CD14-positive monocyte (primary cell): Measurements from ENCODE around the gene ZNF549. TPM values are rescaled to one million over a fixed set of nuclear protein-coding genes. Genes with fewer than 3 reads are reported as not detected.

ENCODE experiments used
- DNase-seq, 3 donors: peaks; one replicate each; pipeline ENCODE4 v3.0.0-alpha.2; 2011 to 2022
- H2AFZ ChIP-seq: 2 replicates; pipeline ENCODE4 v1.6.0; 2012; ENCODE audit warnings: mild to moderate bottlenecking, low read depth, low read length, inconsistent platforms; ENCODE audit not compliant: insufficient read depth, poor library complexity, severe bottlenecking
- H3K27ac ChIP-seq, 2 donors: 1 replicate in 1 of 2; 2 replicates in 1 of 2; pipeline ENCODE4 v1.5.1; 2012 to 2013; ENCODE audit warnings: low read length in 2 of 2, control low read depth in 1 of 2, inconsistent platforms in 1 of 2, low read depth in 1 of 2, mild to moderate bottlenecking in 1 of 2
- H3K27me3 ChIP-seq, 2 donors: one replicate each; pipeline versions ENCODE4 v1.6.0 to v1.6.1; 2011 to 2013; ENCODE audit warnings: low read length in 2 of 2; ENCODE audit not compliant: control insufficient read depth in 2 of 2, insufficient read depth in 2 of 2
- H3K36me3 ChIP-seq, 2 donors: replicated peaks in 1 of 2; 1 replicate in 1 of 2; 2 replicates in 1 of 2; pipeline versions ENCODE4 v1.5.1 to v1.6.1; 2012 to 2013; ENCODE audit warnings: low read length in 2 of 2, control low read depth in 1 of 2, inconsistent platforms in 1 of 2, mild to moderate bottlenecking in 1 of 2; ENCODE audit not compliant: insufficient read depth in 2 of 2, control insufficient read depth in 1 of 2
- H3K4me1 ChIP-seq, 2 donors: 1 replicate in 1 of 2; 2 replicates in 1 of 2; pipeline versions ENCODE4 v1.5.1 to v1.6.1; 2012 to 2013; ENCODE audit warnings: low read length in 2 of 2, control low read depth in 1 of 2, inconsistent platforms in 1 of 2, mild to moderate bottlenecking in 1 of 2, moderate library complexity in 1 of 2; ENCODE audit not compliant: insufficient read depth in 2 of 2, control insufficient read depth in 1 of 2
- H3K4me2 ChIP-seq: replicated peaks from 2 replicates; pipeline ENCODE3; 2012; ENCODE audit warnings: low read length, moderate library complexity, mild to moderate bottlenecking; ENCODE audit not compliant: poor library complexity, severe bottlenecking; ENCODE audit errors: extremely low read depth
- H3K4me3 ChIP-seq, 3 experiments: fragments of 200-600 bp in 1 of 3; sonication (generic) in 1 of 3; replicated peaks in 1 of 3; 1 replicate in 2 of 3; 2 replicates in 1 of 3; pipeline ENCODE4 v1.5.1; 2011 to 2013; ENCODE audit warnings: low read length in 3 of 3, mild to moderate bottlenecking in 3 of 3, control low read depth in 2 of 3, low read depth in 2 of 3, inconsistent platforms in 1 of 3, moderate library complexity in 1 of 3
- H3K79me2 ChIP-seq: 2 replicates; pipeline ENCODE4 v1.6.0; 2012; ENCODE audit warnings: mild to moderate bottlenecking, control low read depth, inconsistent platforms, low read length, moderate library complexity; ENCODE audit not compliant: insufficient read depth
- H3K9ac ChIP-seq: 2 replicates; pipeline ENCODE4 v1.6.0; 2017; ENCODE audit warnings: low read length, mild to moderate bottlenecking; ENCODE audit not compliant: insufficient read depth, poor library complexity, severe bottlenecking
- H3K9me3 ChIP-seq, 2 donors: replicated peaks in 1 of 2; 1 replicate in 1 of 2; 2 replicates in 1 of 2; pipeline versions ENCODE4 v1.5.1 to v1.6.1; 2012 to 2013; ENCODE audit warnings: low read length in 2 of 2, control low read depth in 1 of 2; ENCODE audit not compliant: control insufficient read depth in 1 of 2, insufficient read depth in 1 of 2
- H4K20me1 ChIP-seq: 2 replicates; pipeline ENCODE4 v1.6.0; 2012; ENCODE audit warnings: mild to moderate bottlenecking, low read length, control low read depth, moderate library complexity; ENCODE audit not compliant: insufficient read depth
- H3K27ac Mint-ChIP-seq, 7 donors: one replicate each; pipeline ENCODE4 v1.8.0; 2020; ENCODE audit warnings: mild to moderate bottlenecking in 7 of 7, mixed read lengths in 7 of 7, moderate library complexity in 6 of 7, inconsistent platforms in 2 of 7
- H3K27me3 Mint-ChIP-seq, 3 donors: one replicate each; pipeline ENCODE4 v1.8.0; 2021 to 2022; ENCODE audit warnings: low read depth in 3 of 3, mild to moderate bottlenecking in 3 of 3, mixed read lengths in 3 of 3, moderate library complexity in 3 of 3, inconsistent platforms in 1 of 3
- H3K36me3 Mint-ChIP-seq, 2 donors: one replicate each; pipeline ENCODE4 v1.8.0; 2020; ENCODE audit warnings: mixed read lengths in 2 of 2, inconsistent platforms in 1 of 2, mild to moderate bottlenecking in 1 of 2
- H3K4me1 Mint-ChIP-seq: one replicate; pipeline ENCODE4 v1.8.0; 2020; ENCODE audit warnings: mild to moderate bottlenecking, mixed read lengths
- H3K4me3 Mint-ChIP-seq, 2 donors: one replicate each; pipeline ENCODE4 v1.8.0; 2020; ENCODE audit warnings: mild to moderate bottlenecking in 2 of 2, mixed read lengths in 2 of 2, moderate library complexity in 1 of 2
- H3K9me3 Mint-ChIP-seq, 7 donors: one replicate each; pipeline ENCODE4 v1.8.0; 2020 to 2022; ENCODE audit warnings: mixed read lengths in 7 of 7, mild to moderate bottlenecking in 6 of 7, moderate library complexity in 6 of 7, inconsistent platforms in 2 of 7
- CTCF ChIP-seq: fragments of 200-600 bp; IDR thresholded peaks from one replicate; pipeline ENCODE4 v1.8.0; 2022; ENCODE audit warnings: antibody characterized with exemption, mild to moderate bottlenecking
- WGBS: methylation state at CpG from one replicate; pipeline ENCODE4 v1.1.5; 2013; ENCODE audit warnings: missing lambda C conversion rate; ENCODE audit not compliant: insufficient coverage; 5-methylcytosine and 5-hydroxymethylcytosine counted together
- intact Hi-C, 2 donors: fragments of 100-400 bp; cut with micrococcal nuclease; formaldehyde crosslinking; loops; one replicate each; pipeline versions ENCODE4 v1.15.0 to v1.15.1; 2023
- polyA plus RNA-seq, 3 donors: library from polyadenylated mRNA; depleted of rRNA in 1 of 3; unstranded in 2 of 3; stranded (reverse) in 1 of 3; fragments of 300-500 nt in 2 of 3; fragments of >200 nt in 1 of 3; fragmentation: Illumina TruSeq in 2 of 3; gene quantifications; 1 replicate in 2 of 3; 2 replicates in 1 of 3; pipeline ENCODE4 v1.2.3, GENCODE V29; 2012 to 2021

ZNF549 gene
- polyA plus RNA-seq, 3 donors = 0.54 to 1.5 (median 0.74) TPM

- Mint-ChIP-seq H3K4me3 (no peak overlapping the region), H3K36me3 (peaks cover 35 to 39% of the 10 kb centered on the region in 2 donors), H3K27me3 (peaks cover 0 to 1% (median 0%) of the 10 kb centered on the region in 3 donors), H3K9me3 (peaks cover 82 to 100% (median 99%) of the 10 kb centered on the region in 7 donors), H3K27ac (no peak overlapping the region), H3K4me1 (no peaks in the 10 kb centered on the region)
- H3K27me3 ChIP-seq = no peaks in the 10 kb centered on the region
- H3K4me3 ChIP-seq = peak overlapping the region in 1 of 3 experiments; percentile 54
- intact Hi-C loops = loop anchor here in 1 of 2 donors (10.0 kb wide), 1 partner anchor 46 kb away; the partner anchor contains the start of gene ZNF549
- no peak overlapping the region for H2AFZ ChIP-seq
- no peaks in the 10 kb centered on the region for H3K79me2 ChIP-seq
- TF ChIP-seq CTCF = no peak
- H4K20me1 ChIP-seq = no peaks in the 10 kb centered on the region
- peaks cover 31 to 46% of the 10 kb centered on the region in 2 donors for H3K36me3 ChIP-seq
- no peak overlapping the region for H3K9ac ChIP-seq
- DNase-seq = no peak
- H3K4me1 ChIP-seq = no peaks in the 10 kb centered on the region
- H3K27ac ChIP-seq = no peak overlapping the region
- peaks cover 90 to 99% of the 10 kb centered on the region in 2 donors for H3K9me3 ChIP-seq
- no peak overlapping the region for H3K4me2 ChIP-seq
Observed at GRCh38 chr19:57570707-57571106, 43.6 kb downstream of the ZNF549 start.

GRCh38 chr19:57572415-57572947 is 45.3 kb downstream of the ZNF549 start:
- peaks cover 0 to 5% (median 3%) of the 10 kb centered on the region in 3 donors for H3K27me3 Mint-ChIP-seq
- H4K20me1 ChIP-seq = no peaks in the 10 kb centered on the region
- no peak overlapping the region for H3K4me2 ChIP-seq
- no peak overlapping the region for H3K4me3 Mint-ChIP-seq
- no peak overlapping the region for H2AFZ ChIP-seq
- no peak overlapping the region for H3K27ac ChIP-seq
- no peaks in the 10 kb centered on the region for H3K27me3 ChIP-seq
- no peaks in the 10 kb centered on the region for H3K79me2 ChIP-seq
- no peak overlapping the region for H3K27ac Mint-ChIP-seq
- peak overlapping the region in 1 of 3 experiments; percentile 54 for H3K4me3 ChIP-seq
- DNase-seq = no peak
- peaks cover 5% of the 10 kb centered on the region for H3K4me1 Mint-ChIP-seq
- intact Hi-C loops = loop anchor here in 1 of 2 donors (10.0 kb wide), 1 partner anchor 48 kb away; the partner anchor contains the start of gene ZNF549
- H3K9ac ChIP-seq = no peak overlapping the region
- peaks cover 31 to 59% of the 10 kb centered on the region in 2 donors for H3K36me3 ChIP-seq
- H3K4me1 ChIP-seq = no peaks in the 10 kb centered on the region
- peaks cover 51 to 55% of the 10 kb centered on the region in 2 donors for H3K36me3 Mint-ChIP-seq
- TF ChIP-seq CTCF = no peak
- H3K9me3 Mint-ChIP-seq = peaks cover 86 to 100% (median 98%) of the 10 kb centered on the region in 7 donors
- WGBS = no CpG with 5 or more reads among the region's 3 CpGs
- H3K9me3 ChIP-seq = peaks cover 93 to 97% of the 10 kb centered on the region in 2 donors
